SK-N-SH treated with all-trans-retinoic acid at 6 μM for 48 hours (cell line): ENCODE data around the gene PAK5.

Source experiments
- ATAC-seq: fragments of 200-7000 bp; cut with Tn5 transposase; 3 replicates; pipeline ENCODE4 v1.9.1; 2020; ENCODE audit warnings: mild to moderate bottlenecking, moderate library complexity
- ARNTL ChIP-seq: fragments of 450-650 bp; formaldehyde crosslinking; IDR thresholded peaks from 2 replicates; pipeline ENCODE4 v1.5.0; 2020; ENCODE audit warnings: low read depth, mild to moderate bottlenecking, moderate library complexity, borderline replicate concordance
- BACH2 ChIP-seq: fragments of 250-450 bp; sonication (Bioruptor Pico); IDR thresholded peaks from 2 replicates; pipeline ENCODE4 v1.9.0; 2021; ENCODE audit warnings: mild to moderate bottlenecking, borderline replicate concordance
- CREB5 ChIP-seq: fragments of 250-450 bp; sonication (Bioruptor Pico); IDR thresholded peaks from 2 replicates; pipeline ENCODE4 v1.5.1; 2020; ENCODE audit warnings: low read depth, mild to moderate bottlenecking, moderate library complexity
- CSDC2 ChIP-seq: fragments of 250-450 bp; sonication (Bioruptor Pico); IDR thresholded peaks from 2 replicates; pipeline ENCODE4 v1.5.0; 2020; ENCODE audit warnings: mild to moderate bottlenecking, moderate library complexity
- ESRRG ChIP-seq: fragments of 250-450 bp; sonication (Bioruptor Pico); IDR thresholded peaks from 2 replicates; pipeline ENCODE4 v1.6.1; 2021; ENCODE audit warnings: mild to moderate bottlenecking
- GLIS3 ChIP-seq: fragments of 250-450 bp; sonication (Bioruptor Pico); IDR thresholded peaks from 2 replicates; pipeline ENCODE4 v1.5.0; 2020; ENCODE audit warnings: mild to moderate bottlenecking, moderate library complexity
- ISL1 ChIP-seq: fragments of 250-450 bp; sonication (Bioruptor Pico); IDR thresholded peaks from 2 replicates; pipeline ENCODE4 v2.1.2; 2022; ENCODE audit warnings: mild to moderate bottlenecking, moderate library complexity
- OSR1 ChIP-seq: fragments of 250-450 bp; sonication (Bioruptor Pico); IDR thresholded peaks from 2 replicates; pipeline ENCODE4 v1.8.0; 2022; ENCODE audit warnings: moderate library complexity, mild to moderate bottlenecking, inconsistent platforms
- RARB ChIP-seq: fragments of 250-450 bp; sonication (Bioruptor Pico); IDR thresholded peaks from 2 replicates; pipeline ENCODE4 v1.8.0; 2021; ENCODE audit warnings: mild to moderate bottlenecking, moderate library complexity
- SNAI2 ChIP-seq: fragments of 250-450 bp; sonication (Bioruptor Pico); IDR thresholded peaks from 2 replicates; pipeline ENCODE4 v1.5.0; 2020; ENCODE audit warnings: mild to moderate bottlenecking, moderate library complexity
- TCF4 ChIP-seq: fragments of 250-450 bp; sonication (Bioruptor Pico); IDR thresholded peaks from 2 replicates; pipeline ENCODE4 v1.8.0; 2021; ENCODE audit warnings: mild to moderate bottlenecking, moderate library complexity, borderline replicate concordance
- TOX ChIP-seq: fragments of 250-450 bp; sonication (Bioruptor Pico); IDR thresholded peaks from 2 replicates; pipeline ENCODE4 v1.8.0; 2021; ENCODE audit warnings: mild to moderate bottlenecking, moderate library complexity, borderline replicate concordance
- TSHZ2 ChIP-seq: fragments of 250-450 bp; sonication (Bioruptor Pico); IDR thresholded peaks from 2 replicates; pipeline ENCODE4 v1.5.0; 2020; ENCODE audit warnings: mild to moderate bottlenecking, moderate library complexity
- ZC3H10 ChIP-seq: fragments of 250-450 bp; sonication (Bioruptor Pico); IDR thresholded peaks from 2 replicates; pipeline ENCODE4 v1.5.1; 2021; ENCODE audit warnings: mild to moderate bottlenecking, moderate library complexity
- ZFP3 ChIP-seq: fragments of 250-450 bp; sonication (Bioruptor Pico); IDR thresholded peaks from 2 replicates; pipeline ENCODE4 v1.5.0; 2020; ENCODE audit warnings: mild to moderate bottlenecking, moderate library complexity
- ZFP30 ChIP-seq: fragments of 450-650 bp; formaldehyde crosslinking; IDR thresholded peaks from 2 replicates; pipeline ENCODE4 v1.5.0; 2022; ENCODE audit warnings: mild to moderate bottlenecking, moderate library complexity
- ZNF565 ChIP-seq: fragments of 450-650 bp; formaldehyde crosslinking; conservative IDR thresholded peaks from 2 replicates; pipeline ENCODE4 v1.5.0; 2020; ENCODE audit warnings: low read depth, mild to moderate bottlenecking, moderate library complexity
- ZNF70 ChIP-seq: fragments of 450-650 bp; formaldehyde crosslinking; IDR thresholded peaks from 2 replicates; pipeline ENCODE4 v1.5.0; 2020; ENCODE audit warnings: mild to moderate bottlenecking, moderate library complexity
- ZNF8 ChIP-seq: fragments of 450-650 bp; formaldehyde crosslinking; IDR thresholded peaks from 2 replicates; pipeline ENCODE4 v1.5.0; 2020; ENCODE audit warnings: mild to moderate bottlenecking, moderate library complexity
- TF ChIP-seq, protein P1 (sequence below): fragments of 250-450 bp; sonication (Bioruptor Pico); IDR thresholded peaks from 2 replicates; pipeline ENCODE4 v1.8.0; 2021; ENCODE audit warnings: low read depth, mild to moderate bottlenecking, moderate library complexity, borderline replicate concordance
- TF ChIP-seq, protein P2 (sequence below): fragments of 250-450 bp; sonication (Bioruptor Pico); IDR thresholded peaks from 2 replicates; pipeline ENCODE4 v1.8.0; 2020; ENCODE audit warnings: mild to moderate bottlenecking, moderate library complexity, borderline replicate concordance
- TF ChIP-seq, protein P3 (sequence below): fragments of 250-450 bp; sonication (Bioruptor Pico); IDR thresholded peaks from 2 replicates; pipeline ENCODE4 v1.5.1; 2021; ENCODE audit warnings: mild to moderate bottlenecking, moderate library complexity

The PAK5 gene

DNA sequence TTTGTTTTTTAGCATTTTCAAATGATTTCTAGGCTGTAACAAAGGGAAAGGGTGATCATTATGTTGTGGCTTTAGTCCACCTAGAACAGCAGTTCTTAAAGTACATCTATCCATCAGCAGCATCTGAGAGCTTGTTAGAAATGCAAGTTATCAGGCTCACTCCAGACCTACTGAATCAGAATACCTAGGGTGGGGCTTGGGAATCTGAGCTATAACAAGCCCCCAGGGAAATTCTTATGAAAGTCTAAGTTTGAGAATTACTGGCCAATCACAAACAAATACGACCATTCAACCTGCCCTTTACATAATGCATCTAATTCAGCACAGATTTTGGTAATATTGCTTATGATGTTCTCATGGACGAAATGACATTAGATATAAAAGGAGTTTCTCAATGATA lies 201.0 kb downstream of the PAK5 start (continued):
- TF ChIP-seq, protein P1, sequence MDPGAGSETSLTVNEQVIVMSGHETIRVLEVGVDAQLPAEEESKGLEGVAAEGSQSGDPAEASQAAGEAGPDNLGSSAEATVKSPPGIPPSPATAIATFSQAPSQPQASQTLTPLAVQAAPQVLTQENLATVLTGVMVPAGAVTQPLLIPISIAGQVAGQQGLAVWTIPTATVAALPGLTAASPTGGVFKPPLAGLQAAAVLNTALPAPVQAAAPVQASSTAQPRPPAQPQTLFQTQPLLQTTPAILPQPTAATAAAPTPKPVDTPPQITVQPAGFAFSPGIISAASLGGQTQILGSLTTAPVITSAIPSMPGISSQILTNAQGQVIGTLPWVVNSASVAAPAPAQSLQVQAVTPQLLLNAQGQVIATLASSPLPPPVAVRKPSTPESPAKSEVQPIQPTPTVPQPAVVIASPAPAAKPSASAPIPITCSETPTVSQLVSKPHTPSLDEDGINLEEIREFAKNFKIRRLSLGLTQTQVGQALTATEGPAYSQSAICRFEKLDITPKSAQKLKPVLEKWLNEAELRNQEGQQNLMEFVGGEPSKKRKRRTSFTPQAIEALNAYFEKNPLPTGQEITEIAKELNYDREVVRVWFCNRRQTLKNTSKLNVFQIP (CRISPR knock-in tag): no peak
- TF ChIP-seq ZNF70 (CRISPR knock-in tag) (no peak), ARNTL (CRISPR knock-in tag) (no peak), RARB (no peak), CSDC2 (CRISPR knock-in tag) (no peak), ZNF565 (CRISPR knock-in tag) (no peak), TOX (no peak), CREB5 (no peak)

GRCh38 chr20:9635750-9636149 lies 203.1 kb downstream of the PAK5 start:
- ATAC-seq: no peak
- TF ChIP-seq ZNF565 (CRISPR knock-in tag) (no peak), ZC3H10 (CRISPR knock-in tag) (no peak), TOX (no peak), BACH2 (CRISPR knock-in tag) (no peak), GLIS3 (no peak), ZFP30 (CRISPR knock-in tag) (no peak), OSR1 (CRISPR knock-in tag) (no peak), ZNF70 (CRISPR knock-in tag) (no peak), CREB5 (no peak), ZNF8 (no peak), TCF4 (CRISPR knock-in tag) (no peak)
- TF ChIP-seq, protein P2, sequence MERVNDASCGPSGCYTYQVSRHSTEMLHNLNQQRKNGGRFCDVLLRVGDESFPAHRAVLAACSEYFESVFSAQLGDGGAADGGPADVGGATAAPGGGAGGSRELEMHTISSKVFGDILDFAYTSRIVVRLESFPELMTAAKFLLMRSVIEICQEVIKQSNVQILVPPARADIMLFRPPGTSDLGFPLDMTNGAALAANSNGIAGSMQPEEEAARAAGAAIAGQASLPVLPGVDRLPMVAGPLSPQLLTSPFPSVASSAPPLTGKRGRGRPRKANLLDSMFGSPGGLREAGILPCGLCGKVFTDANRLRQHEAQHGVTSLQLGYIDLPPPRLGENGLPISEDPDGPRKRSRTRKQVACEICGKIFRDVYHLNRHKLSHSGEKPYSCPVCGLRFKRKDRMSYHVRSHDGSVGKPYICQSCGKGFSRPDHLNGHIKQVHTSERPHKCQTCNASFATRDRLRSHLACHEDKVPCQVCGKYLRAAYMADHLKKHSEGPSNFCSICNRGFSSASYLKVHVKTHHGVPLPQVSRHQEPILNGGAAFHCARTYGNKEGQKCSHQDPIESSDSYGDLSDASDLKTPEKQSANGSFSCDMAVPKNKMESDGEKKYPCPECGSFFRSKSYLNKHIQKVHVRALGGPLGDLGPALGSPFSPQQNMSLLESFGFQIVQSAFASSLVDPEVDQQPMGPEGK: no peak

DNA sequence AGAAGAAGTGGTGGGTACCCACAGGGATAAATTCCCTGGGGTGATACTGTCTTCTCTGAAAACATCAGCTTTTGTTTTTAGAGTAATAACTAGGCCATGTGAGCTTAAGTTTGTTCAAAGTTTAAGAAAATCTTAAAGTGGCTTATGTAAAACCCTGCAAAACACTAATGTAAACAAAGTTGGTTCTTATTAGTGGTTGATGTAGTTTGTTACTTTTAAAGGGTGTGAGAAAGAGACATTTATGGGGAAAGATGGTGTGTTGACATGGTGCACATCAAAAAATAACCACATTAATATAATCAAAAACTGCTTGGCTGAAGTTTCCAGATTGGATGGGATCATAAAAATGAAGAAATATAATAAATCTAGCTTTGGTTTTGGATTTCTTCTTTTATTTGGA lies 204.5 kb downstream of the PAK5 start:
- no peak for ATAC-seq
- TF ChIP-seq, protein P2: no peak
- TF ChIP-seq ESRRG (CRISPR knock-in tag) (no peak), SNAI2 (CRISPR knock-in tag) (no peak), ZC3H10 (CRISPR knock-in tag) (no peak), CREB5 (no peak), ZFP30 (CRISPR knock-in tag) (no peak), TOX (no peak), ZNF8 (no peak), ARNTL (CRISPR knock-in tag) (no peak), ISL1 (CRISPR knock-in tag) (no peak), CSDC2 (CRISPR knock-in tag) (no peak), ZNF565 (CRISPR knock-in tag) (no peak), ZNF70 (CRISPR knock-in tag) (no peak), OSR1 (CRISPR knock-in tag) (no peak), TSHZ2 (no peak), ZFP3 (CRISPR knock-in tag) (no peak), RARB (no peak)
- TF ChIP-seq, protein P1 (CRISPR knock-in tag): no peak
- TF ChIP-seq, protein P3, sequence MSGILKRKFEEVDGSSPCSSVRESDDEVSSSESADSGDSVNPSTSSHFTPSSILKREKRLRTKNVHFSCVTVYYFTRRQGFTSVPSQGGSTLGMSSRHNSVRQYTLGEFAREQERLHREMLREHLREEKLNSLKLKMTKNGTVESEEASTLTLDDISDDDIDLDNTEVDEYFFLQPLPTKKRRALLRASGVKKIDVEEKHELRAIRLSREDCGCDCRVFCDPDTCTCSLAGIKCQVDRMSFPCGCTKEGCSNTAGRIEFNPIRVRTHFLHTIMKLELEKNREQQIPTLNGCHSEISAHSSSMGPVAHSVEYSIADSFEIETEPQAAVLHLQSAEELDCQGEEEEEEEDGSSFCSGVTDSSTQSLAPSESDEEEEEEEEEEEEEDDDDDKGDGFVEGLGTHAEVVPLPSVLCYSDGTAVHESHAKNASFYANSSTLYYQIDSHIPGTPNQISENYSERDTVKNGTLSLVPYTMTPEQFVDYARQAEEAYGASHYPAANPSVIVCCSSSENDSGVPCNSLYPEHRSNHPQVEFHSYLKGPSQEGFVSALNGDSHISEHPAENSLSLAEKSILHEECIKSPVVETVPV: no peak
